Bone marrow (tissue), 2 donors: ENCODE data around the gene TPP2.
A peak's percentile ranks its signal among the peaks of the same experiment; 100 is the strongest.

Source experiments
- DNase-seq, 2 donors: peaks; one replicate each; lab custom pipeline; 2025; lab: John Stamatoyannopoulos, UW

The TPP2 gene

DNA sequence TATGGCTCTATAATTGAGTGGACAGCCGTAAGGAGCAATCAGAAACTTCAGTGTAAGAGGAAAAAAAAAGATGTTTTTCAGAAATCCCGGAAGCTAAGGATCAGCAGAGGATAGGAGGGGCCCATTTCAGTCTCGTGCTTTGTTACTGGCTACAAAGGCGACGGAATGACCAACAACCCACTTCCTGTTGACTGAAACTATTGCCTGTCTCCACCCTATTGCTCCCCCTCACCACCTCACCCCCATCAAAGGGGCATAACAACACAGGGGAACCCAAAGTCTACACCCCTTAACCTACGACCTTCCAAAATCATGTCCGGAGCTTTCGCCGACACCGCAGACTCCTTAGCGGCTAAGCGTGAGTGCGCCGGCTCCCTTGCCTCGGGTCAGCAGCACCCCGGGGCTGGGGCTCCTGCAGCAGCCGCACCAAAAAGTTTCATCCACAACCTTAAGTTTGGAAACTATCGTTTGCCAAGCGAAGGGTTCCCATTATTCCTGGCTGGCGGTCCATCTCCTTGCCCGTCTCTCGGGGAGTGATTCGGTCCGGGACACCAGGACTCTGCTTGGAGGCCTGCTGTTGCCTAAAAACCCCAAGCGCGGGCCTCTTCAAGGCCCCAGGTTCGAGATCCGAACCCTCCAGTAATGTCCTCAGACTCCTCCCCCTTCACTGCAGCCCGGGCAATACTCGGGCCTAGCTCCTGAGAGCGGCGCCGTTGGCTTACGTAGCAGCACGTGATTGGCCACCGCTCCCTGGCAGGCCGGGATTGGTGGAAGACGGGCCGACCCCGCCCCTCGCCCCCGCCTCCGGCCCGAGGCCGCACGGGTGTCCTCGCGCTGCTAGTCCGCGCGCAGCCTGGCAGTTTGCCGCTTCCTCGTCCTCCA lies at the start of gene TPP2:
Gene TPP2, plus strand, starts transcription at position 840 of the 882 bp plus-strand sequence. CDS start 53 bp downstream, outside the sequence.
- DNase-seq: peak; percentile 89 to 93

GRCh38 chr13:102548811-102549210 lies 48.0 kb upstream of the TPP2 start:
- no peak for DNase-seq

GRCh38 chr13:102550507-102550906 lies 46.3 kb upstream of the TPP2 start:
- no peak for DNase-seq

GRCh38 chr13:102555914-102556553 lies 40.8 kb upstream of the TPP2 start:
- DNase-seq: peak in 1 of 2 donors; percentile 16

GRCh38 chr13:102556806-102557205 lies 40.0 kb upstream of the TPP2 start:
- DNase-seq: no peak

DNA sequence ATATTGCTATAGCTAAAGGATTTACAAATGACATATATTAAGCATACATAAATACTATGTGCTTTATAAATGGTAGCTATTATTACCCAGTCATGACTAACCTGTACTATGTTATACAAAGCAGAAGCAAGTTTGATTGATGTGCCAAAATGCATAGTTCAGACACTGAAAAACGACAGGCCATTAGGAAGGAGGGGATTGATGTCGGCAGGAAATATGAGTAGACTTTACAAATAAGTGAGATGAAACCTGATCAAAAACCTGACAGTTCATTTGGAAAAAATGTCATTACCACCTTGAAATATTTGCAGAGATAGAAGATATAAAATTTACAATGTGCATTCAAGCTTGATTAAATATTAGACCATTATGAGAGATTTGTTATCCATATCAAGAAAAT lies 38.8 kb upstream of the TPP2 start:
- no peak for DNase-seq

GRCh38 chr13:102561933-102562332 lies 34.9 kb upstream of the TPP2 start:
- no peak for DNase-seq

DNA sequence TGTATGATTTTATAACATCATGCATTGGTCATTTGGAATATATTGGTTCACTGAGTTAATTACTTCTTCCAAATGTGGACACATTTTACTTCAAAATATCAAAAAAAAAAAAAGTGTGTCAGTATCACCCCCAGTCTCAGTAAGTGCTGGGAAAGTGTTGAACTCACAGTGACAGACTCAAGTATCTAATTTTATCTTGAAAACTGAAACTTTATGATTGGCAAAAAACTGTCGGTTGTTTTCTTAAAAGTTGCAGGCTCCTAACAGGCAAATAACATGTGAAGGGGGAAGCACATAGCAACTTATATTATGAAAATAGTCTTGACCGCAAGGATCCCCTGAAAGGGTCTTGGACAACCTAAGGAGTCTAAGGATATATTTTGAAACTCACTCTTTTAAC lies 33.5 kb upstream of the TPP2 start:
- DNase-seq: no peak

DNA sequence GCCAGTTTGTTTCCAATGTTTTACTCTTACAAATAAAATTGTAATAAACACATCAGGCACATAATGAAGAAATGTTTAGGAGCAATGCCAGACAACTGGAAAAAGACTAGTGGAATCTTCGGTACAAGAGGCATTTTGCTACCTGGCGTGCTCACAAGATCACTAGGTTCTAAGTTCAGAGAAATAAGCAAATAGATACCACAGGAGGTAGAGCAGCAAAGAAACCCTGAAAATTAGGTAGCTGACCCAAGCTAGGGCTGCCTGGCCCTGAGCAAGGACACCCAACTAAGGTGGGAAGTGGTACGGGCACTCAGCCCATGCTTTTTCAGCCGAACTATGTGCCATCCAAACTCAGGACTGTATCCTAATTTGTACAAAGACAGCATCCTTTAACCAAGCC lies 32.2 kb upstream of the TPP2 start:
- no peak for DNase-seq

DNA sequence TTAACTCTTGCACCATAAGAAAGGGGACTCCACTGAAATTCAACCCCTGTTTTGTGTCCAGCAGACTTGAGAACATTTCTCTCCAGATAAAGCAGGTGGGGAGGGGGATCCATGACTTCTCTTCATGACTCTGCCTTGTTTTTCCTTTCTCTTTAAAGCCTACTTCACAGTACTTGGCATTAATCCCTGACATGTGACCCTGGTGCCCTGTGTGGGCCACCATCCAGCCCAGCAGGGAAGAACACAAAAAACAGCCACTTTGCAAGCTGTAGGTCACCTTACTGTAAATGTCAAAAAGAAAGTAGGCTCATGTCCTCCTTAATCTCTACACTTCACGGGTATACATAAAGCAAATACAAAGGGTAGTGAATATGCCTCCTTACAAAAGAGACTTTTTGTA lies 30.3 kb upstream of the TPP2 start:
- no peak for DNase-seq

DNA sequence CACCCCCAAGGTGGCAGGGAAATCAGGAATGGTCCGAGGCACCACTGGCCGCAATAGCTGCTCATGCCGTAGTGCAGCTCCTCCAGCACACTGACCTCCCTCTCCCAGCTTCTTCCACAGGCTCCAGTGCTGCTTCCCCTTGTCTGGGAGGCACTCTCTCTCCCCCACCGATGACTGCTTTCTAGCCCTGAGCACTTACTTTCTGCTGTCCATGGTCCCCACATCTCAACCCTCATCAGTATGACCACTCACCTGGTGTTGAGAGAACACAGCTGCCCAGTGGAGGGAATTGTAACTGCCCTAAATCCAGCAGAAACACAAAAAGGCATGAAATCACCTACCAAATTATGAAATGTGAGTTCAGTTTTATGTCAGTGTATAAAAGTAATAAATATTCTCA lies 28.9 kb upstream of the TPP2 start:
- DNase-seq: no peak

GRCh38 chr13:102569488-102569887 lies 27.3 kb upstream of the TPP2 start:
- no peak for DNase-seq

DNA sequence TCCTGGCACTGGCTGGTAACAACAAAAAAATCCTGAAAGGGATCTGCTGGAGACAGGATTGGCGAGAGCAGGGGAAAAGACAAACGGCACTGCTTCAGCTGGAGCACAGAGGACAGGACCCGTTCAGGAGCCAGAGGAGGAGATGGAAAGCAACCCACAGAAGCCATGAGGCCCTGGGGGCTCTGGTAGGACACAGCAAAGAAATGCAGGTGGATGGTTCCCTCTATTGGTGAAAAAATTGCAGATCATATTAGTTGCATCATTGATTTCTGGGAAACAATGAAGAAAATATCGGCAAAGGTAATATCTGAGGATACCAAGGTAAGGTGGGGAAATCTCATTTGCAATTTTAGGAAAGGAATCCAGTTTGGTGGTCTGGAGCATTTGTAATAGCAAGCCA lies 25.7 kb upstream of the TPP2 start:
- DNase-seq: no peak

DNA sequence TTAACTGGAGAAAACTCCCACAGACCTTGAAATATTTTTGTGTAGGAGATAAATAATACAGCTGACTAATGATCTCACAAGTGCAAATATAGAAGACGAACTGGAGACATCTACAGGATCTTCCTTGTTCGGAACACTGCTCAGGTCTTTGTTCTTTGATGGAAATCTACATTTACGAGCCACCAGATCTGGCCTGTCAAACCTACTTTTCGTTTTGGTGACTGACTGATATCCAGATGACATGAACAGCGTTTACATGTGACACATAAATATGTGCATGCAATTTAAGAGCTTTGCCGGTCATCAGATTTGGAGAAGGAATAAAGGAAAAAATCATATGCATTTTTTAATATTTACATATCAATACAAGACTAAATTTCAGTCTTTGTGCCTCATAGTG lies 24.5 kb upstream of the TPP2 start:
- no peak for DNase-seq

DNA sequence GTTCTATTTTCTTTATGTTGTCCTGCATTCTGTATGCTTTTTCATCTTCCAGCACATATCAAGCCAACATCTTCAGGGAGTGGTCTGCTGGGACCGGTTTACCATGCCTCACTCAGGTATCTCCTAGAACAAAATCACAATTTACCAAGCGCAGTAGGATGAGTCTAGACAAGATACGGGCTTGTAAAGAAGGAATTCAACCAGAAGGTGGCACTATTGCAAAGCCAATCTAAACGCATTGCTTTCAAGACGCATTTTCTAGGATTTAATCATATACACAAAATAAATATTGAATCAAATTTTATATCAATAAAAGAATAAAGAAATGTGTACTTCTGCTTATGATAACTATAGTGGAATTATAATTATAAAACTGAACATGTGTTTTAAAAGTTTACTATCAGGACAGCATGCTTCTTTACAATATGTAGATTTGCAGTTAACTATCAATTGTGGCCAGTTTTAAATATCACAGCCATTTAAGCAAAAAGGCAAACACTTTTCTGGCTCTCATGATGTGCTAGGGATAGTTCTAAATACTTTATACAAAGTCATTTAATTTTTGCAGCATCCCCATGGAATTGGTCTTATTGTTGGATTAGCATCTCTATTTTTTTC lies 16.1 kb upstream of the TPP2 start:
- peak in 1 of 2 donors; percentile 56 for DNase-seq

- no peak for DNase-seq
Measured at GRCh38 chr13:102582256-102582655, 14.5 kb upstream of the TPP2 start.

DNA sequence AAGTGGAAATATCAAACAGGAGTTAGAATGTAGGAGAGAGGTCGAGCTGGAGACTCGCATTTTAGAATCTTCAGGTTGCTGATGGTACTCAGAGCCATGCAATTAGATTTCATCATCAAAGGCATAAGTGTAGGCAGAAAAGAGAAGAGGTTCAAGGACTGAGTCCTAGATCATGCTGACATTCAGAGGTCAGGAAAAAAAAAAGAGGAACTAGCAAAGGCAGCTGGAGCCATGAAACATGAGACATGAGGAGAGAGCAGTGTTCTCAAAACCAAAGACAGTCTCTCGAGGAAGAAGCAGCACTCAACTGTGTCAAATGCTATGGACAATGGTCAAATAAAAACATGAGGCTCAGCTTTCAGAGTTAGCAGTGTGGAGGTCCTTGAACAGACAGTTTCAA lies 12.4 kb upstream of the TPP2 start:
- peak in 1 of 2 donors; percentile 88 for DNase-seq

DNA sequence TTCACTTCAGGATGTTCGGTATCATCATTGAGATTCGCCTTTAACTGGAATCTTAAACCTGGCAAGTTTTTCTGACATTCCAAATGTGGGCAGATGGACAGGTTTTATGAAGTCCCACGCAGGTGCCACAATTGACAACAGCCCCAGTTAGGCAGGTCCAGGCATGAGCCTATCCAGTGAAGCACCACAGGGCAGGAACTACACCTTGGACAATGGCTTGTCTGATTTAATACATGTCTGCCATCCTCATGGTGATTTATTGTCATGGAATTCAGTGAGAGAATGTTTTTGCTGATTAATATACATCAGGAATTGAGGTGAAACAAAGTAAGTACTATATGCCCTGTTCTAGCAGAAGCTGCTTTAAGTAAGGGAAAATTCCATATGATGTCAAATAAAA lies 10.2 kb upstream of the TPP2 start:
- no peak for DNase-seq

DNA sequence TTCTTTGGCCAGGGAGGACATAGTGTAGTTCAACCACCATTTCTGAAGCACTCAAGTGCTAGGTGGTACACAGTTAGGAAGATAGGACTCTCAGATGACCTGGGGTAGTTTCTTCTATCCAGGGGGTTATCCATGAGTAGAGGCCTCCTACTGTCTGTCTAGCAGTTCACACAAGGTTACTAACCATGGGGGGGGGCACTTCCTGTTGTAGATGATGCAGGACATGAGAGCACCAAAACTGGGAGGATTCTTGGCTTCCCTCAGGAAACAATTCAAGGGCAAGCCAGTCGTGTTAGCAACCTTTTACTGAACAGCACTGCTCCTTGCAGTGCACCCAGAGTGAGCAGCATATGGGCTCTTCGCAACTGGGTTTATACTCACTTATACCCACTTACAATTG lies 8.9 kb upstream of the TPP2 start:
- DNase-seq: no peak

- no peak for DNase-seq
Measured at GRCh38 chr13:102589301-102589822, 7.4 kb upstream of the TPP2 start.

DNA sequence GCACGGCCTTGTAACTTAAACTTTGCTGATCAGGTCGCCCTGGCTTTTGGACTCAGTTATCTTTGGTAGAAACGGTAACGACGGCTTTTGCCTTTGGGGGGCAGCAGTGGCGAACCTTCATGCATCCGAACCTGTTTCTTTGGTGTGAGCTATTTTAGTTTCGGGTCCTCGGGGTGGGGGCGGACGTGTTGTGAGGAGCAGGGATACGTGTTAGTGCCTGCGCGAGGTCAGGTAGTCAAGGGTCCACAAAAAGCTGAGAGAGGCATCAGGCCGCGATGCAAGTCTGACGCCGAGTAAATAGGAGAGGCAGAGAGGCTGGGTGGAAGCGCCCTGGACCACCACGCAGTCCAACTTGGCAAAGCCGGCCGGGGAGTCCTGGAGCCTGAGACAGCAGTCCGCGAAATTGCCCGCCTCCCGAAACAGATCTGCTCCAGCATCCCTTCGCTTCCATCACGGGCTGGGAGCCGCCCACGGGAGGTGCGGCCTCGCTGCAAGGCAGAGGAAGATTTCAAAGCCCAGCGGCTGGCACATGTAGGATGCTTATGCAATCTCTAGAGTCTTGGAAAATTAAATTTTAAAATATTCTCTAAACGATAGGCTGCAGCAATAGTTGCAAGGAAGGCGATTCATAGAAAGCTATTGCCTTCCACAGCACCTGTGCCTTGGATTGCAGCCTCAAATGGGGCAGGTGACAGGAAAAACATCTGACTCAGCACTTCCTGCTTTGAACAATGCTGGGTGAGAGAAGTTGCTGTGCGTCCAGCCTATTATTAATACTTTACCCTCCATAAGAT lies 4.6 kb upstream of the TPP2 start:
- peak; percentile 12 to 55 for DNase-seq

GRCh38 chr13:102593466-102593865 lies 3.3 kb upstream of the TPP2 start:
- no peak for DNase-seq
